Peyer's patch (tissue), 4 donors: Measurements from ENCODE around the gene PTGDR2.

ENCODE experiments used
- POLR2A ChIP-seq, 2 donors: fragments of 450-650 bp; IDR thresholded peaks; one replicate each; pipeline ENCODE4 v1.5.1; 2017; ENCODE audit warnings: antibody characterized with exemption in 2 of 2, mild to moderate bottlenecking in 2 of 2, moderate library complexity in 2 of 2
- TF ChIP-seq, protein P1 (sequence below), 6 experiments: fragments of 450-650 bp in 4 of 6; fragments of 200-600 bp in 2 of 6; sonication (generic) in 1 of 6; IDR thresholded peaks; one replicate each; pipeline ENCODE4 v1.5.1; 2017 to 2019; ENCODE audit warnings: antibody characterized with exemption in 6 of 6, mild to moderate bottlenecking in 3 of 6, moderate library complexity in 1 of 6

GRCh38 chr11:60858731-60859464 lies 3.1 kb upstream of the PTGDR2 start:
- TF ChIP-seq, protein P1, sequence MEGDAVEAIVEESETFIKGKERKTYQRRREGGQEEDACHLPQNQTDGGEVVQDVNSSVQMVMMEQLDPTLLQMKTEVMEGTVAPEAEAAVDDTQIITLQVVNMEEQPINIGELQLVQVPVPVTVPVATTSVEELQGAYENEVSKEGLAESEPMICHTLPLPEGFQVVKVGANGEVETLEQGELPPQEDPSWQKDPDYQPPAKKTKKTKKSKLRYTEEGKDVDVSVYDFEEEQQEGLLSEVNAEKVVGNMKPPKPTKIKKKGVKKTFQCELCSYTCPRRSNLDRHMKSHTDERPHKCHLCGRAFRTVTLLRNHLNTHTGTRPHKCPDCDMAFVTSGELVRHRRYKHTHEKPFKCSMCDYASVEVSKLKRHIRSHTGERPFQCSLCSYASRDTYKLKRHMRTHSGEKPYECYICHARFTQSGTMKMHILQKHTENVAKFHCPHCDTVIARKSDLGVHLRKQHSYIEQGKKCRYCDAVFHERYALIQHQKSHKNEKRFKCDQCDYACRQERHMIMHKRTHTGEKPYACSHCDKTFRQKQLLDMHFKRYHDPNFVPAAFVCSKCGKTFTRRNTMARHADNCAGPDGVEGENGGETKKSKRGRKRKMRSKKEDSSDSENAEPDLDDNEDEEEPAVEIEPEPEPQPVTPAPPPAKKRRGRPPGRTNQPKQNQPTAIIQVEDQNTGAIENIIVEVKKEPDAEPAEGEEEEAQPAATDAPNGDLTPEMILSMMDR (IDR thresholded peaks at IDR 0.05) = no peak
- TF ChIP-seq POLR2A (IDR thresholded peaks at IDR 0.05) = no peak
